Stomach (tissue), 9 donors: ENCODE measurements around the gene VDR. TPM values are rescaled to one million over a fixed set of nuclear protein-coding genes. Genes with fewer than 3 reads are reported as not detected.

Experiments
- DNase-seq, 2 donors: peaks; one replicate each; pipeline versions ENCODE4 v3.0.0 to v3.0.0-alpha.2; 2013 to 2019
- H3K27ac ChIP-seq, 5 donors: fragments of 200-600 bp in 4 of 5; sonication (generic) in 4 of 5; one replicate each; pipeline ENCODE4 v1.5.1; 2013 to 2019; ENCODE audit warnings: mild to moderate bottlenecking in 1 of 5, moderate library complexity in 1 of 5
- H3K27me3 ChIP-seq, 3 donors: fragments of 200-600 bp; sonication (generic); one replicate each; pipeline ENCODE4 v1.5.1; 2017 to 2019; ENCODE audit warnings: mixed run types in 1 of 3
- H3K36me3 ChIP-seq, 4 donors: fragments of 200-600 bp; sonication (generic); 1 replicate in 3 of 4; 2 replicates in 1 of 4; pipeline ENCODE4 v1.5.1; 2016 to 2019
- H3K4me1 ChIP-seq, 4 donors: fragments of 200-600 bp; sonication (generic); one replicate each; pipeline ENCODE4 v1.5.1; 2016 to 2019
- H3K4me3 ChIP-seq, 4 donors: fragments of 200-600 bp; sonication (generic) in 3 of 4; one replicate each; pipeline ENCODE4 v1.5.1; 2016 to 2019; ENCODE audit warnings: mild to moderate bottlenecking in 1 of 4
- H3K9me3 ChIP-seq, 4 donors: fragments of 200-600 bp; sonication (generic); one replicate each; pipeline ENCODE4 v1.5.1; 2016 to 2019
- CTCF ChIP-seq, 7 experiments: fragments of 450-650 bp in 4 of 7; fragments of 200-600 bp in 3 of 7; sonication (generic) in 3 of 7; IDR thresholded peaks; one replicate each; pipeline ENCODE4 v1.5.1; 2016 to 2019; ENCODE audit warnings: antibody characterized with exemption in 7 of 7, control low read depth in 2 of 7, mild to moderate bottlenecking in 1 of 7
- EP300 ChIP-seq: sonication (generic); formaldehyde crosslinking; IDR thresholded peaks from one replicate; pipeline ENCODE4 v1.6.1; 2017; ENCODE audit warnings: antibody characterized with exemption
- POLR2A ChIP-seq, 4 donors: fragments of 450-650 bp; IDR thresholded peaks; one replicate each; pipeline ENCODE4 v1.6.1; 2016; ENCODE audit warnings: antibody characterized with exemption in 4 of 4, control low read depth in 2 of 4, mild to moderate bottlenecking in 1 of 4, moderate library complexity in 1 of 4
- POLR2AphosphoS5 ChIP-seq, 3 donors: sonication (generic); formaldehyde crosslinking; IDR thresholded peaks; one replicate each; pipeline ENCODE4 v1.6.1; 2016; ENCODE audit warnings: antibody characterized with exemption in 3 of 3
- WGBS, 5 donors: extraction: QIAGEN DNeasy Blood & Tissue Kit in 3 of 5; methylation state at CpG; one replicate each; pipeline versions ENCODE4 v1.1.5 to v1.1.7; 2013 to 2018; 5-methylcytosine and 5-hydroxymethylcytosine counted together
- intact Hi-C: fragments of 100-400 bp; cut with DNase I; formaldehyde crosslinking; loops from one replicate; pipeline ENCODE4 v1.15.1; 2023; ENCODE audit warnings: low total_unique reads
- polyA plus RNA-seq, 3 donors: library from polyadenylated mRNA; stranded (reverse); fragments of 200-250 nt; gene quantifications; one replicate each; pipeline ENCODE4 v1.2.3, GENCODE V29; 2013
- total RNA-seq, 5 donors: library from RNA; depleted of rRNA; stranded (reverse); fragments of >200 nt; gene quantifications; one replicate each; pipeline versions ENCODE4 v1.1.0 to v1.2.3, GENCODE V29; 2014 to 2016
- donor health status: healthy with polysubstance abuse.
- donor health status: Bipolar disorder and iron deficiency.
- donor health status: healthy.

VDR gene
- total and polyA plus RNA-seq, 8 donors: 2.8 to 22.3 (median 4.7) TPM

- TF ChIP-seq POLR2A (IDR thresholded peaks at IDR 0.05): no peak
- peak in 4 of 7 experiments; percentile 15 to 54 (median 20) for TF ChIP-seq CTCF (IDR thresholded peaks at IDR 0.05)
- TF ChIP-seq POLR2AphosphoS5 (IDR thresholded peaks at IDR 0.05): no peak
- no peak for TF ChIP-seq EP300
- H3K36me3 ChIP-seq: peaks cover 58 to 82% (median 65%) of the 10 kb centered on the region in 4 donors
- H3K27me3 ChIP-seq: no peaks in the 10 kb centered on the region
- no peak overlapping the region for H3K27ac ChIP-seq
- 67 to 83% (median 75%) methylated on average over 4 to 10 of the region's 10 CpGs for WGBS, 5 donors
- intact Hi-C loops: loop anchor here (5.0 kb wide), 1 partner anchor 45 kb away; no protein-coding TSS in a partner anchor
- H3K9me3 ChIP-seq: no peaks in the 10 kb centered on the region
- peaks cover 32 to 52% (median 36%) of the 10 kb centered on the region in 4 donors for H3K4me1 ChIP-seq
- no peak overlapping the region for H3K4me3 ChIP-seq
- DNase-seq: peak; percentile 49 to 79
Measured at GRCh38 chr12:47797441-47797840, 107.4 kb downstream of the VDR start.

- intact Hi-C loops: loop anchor here (5.0 kb wide), 1 partner anchor 46 kb away; no protein-coding TSS in a partner anchor
- no peak for TF ChIP-seq POLR2A (IDR thresholded peaks at IDR 0.05)
- H3K27me3 ChIP-seq: no peaks in the 10 kb centered on the region
- peaks cover 16 to 36% (median 22%) of the 10 kb centered on the region in 4 donors for H3K4me1 ChIP-seq
- H3K4me3 ChIP-seq: no peak overlapping the region
- 89 to 95% (median 93%) methylated on average over 18 to 22 of the region's 22 CpGs for WGBS, 5 donors
- no peak for DNase-seq
- no peaks in the 10 kb centered on the region for H3K9me3 ChIP-seq
- no peak overlapping the region for H3K27ac ChIP-seq
- H3K36me3 ChIP-seq: peaks cover 67 to 98% (median 80%) of the 10 kb centered on the region in 4 donors
Measured at GRCh38 chr12:47795814-47796411, 108.9 kb downstream of the VDR start.

GRCh38 chr12:47795121-47795813 lies 109.5 kb downstream of the VDR start:
- DNase-seq: no peak
- no peak overlapping the region for H3K4me3 ChIP-seq
- intact Hi-C loops: loop anchor here (5.0 kb wide), 1 partner anchor 47 kb away; no protein-coding TSS in a partner anchor
- H3K9me3 ChIP-seq: no peaks in the 10 kb centered on the region
- no peak for TF ChIP-seq CTCF (IDR thresholded peaks at IDR 0.05)
- TF ChIP-seq EP300: no peak
- no peak for TF ChIP-seq POLR2AphosphoS5 (IDR thresholded peaks at IDR 0.05)
- TF ChIP-seq POLR2A (IDR thresholded peaks at IDR 0.05): no peak
- no peak overlapping the region for H3K27ac ChIP-seq
- H3K4me1 ChIP-seq: peaks cover 10 to 30% (median 16%) of the 10 kb centered on the region in 4 donors
- H3K27me3 ChIP-seq: no peaks in the 10 kb centered on the region
- peaks cover 73 to 98% (median 87%) of the 10 kb centered on the region in 4 donors for H3K36me3 ChIP-seq
- WGBS, 5 donors: 93 to 96% (median 94%) methylated on average over 19 to 21 of the region's 21 CpGs

GRCh38 chr12:47794679-47795078 lies 110.1 kb downstream of the VDR start:
- TF ChIP-seq EP300 (no peak), POLR2AphosphoS5 (IDR thresholded peaks at IDR 0.05) (no peak), POLR2A (IDR thresholded peaks at IDR 0.05) (no peak), CTCF (IDR thresholded peaks at IDR 0.05) (no peak)
- no peaks in the 10 kb centered on the region for H3K9me3 ChIP-seq
- no peaks in the 10 kb centered on the region for H3K27me3 ChIP-seq
- peaks cover 79 to 100% (median 93%) of the 10 kb centered on the region in 4 donors for H3K36me3 ChIP-seq
- WGBS, 5 donors: 94 to 98% (median 95%) methylated on average over 5 to 9 of the region's 9 CpGs
- H3K4me3 ChIP-seq: no peak overlapping the region
- peaks cover 4 to 24% (median 10%) of the 10 kb centered on the region in 4 donors for H3K4me1 ChIP-seq
- intact Hi-C loops: loop anchor here (5.0 kb wide), 1 partner anchor 48 kb away; no protein-coding TSS in a partner anchor
- no peak for DNase-seq
- no peak overlapping the region for H3K27ac ChIP-seq
